Right lobe of liver (tissue), 4 donors: ENCODE data around the gene SLC27A3.

ENCODE experiments used
- POLR2A ChIP-seq: fragments of 450-650 bp; IDR thresholded peaks from one replicate; pipeline ENCODE4 v1.6.1; 2017; ENCODE audit warnings: antibody characterized with exemption, mild to moderate bottlenecking
- TF ChIP-seq, protein P1 (sequence below), 4 donors: fragments of 200-600 bp in 3 of 4; fragments of 450-650 bp in 1 of 4; IDR thresholded peaks; one replicate each; pipeline versions ENCODE4 v1.5.1 to v1.8.0; 2016 to 2022; ENCODE audit warnings: antibody characterized with exemption in 4 of 4, mild to moderate bottlenecking in 2 of 4
- donor health status: DM: no; HTN: no; CAD: no.
- donor health status: DM: no; HTN: no; CAD: no.
- donor health status: DM: no; HTN: yes; CAD: no.

DNA sequence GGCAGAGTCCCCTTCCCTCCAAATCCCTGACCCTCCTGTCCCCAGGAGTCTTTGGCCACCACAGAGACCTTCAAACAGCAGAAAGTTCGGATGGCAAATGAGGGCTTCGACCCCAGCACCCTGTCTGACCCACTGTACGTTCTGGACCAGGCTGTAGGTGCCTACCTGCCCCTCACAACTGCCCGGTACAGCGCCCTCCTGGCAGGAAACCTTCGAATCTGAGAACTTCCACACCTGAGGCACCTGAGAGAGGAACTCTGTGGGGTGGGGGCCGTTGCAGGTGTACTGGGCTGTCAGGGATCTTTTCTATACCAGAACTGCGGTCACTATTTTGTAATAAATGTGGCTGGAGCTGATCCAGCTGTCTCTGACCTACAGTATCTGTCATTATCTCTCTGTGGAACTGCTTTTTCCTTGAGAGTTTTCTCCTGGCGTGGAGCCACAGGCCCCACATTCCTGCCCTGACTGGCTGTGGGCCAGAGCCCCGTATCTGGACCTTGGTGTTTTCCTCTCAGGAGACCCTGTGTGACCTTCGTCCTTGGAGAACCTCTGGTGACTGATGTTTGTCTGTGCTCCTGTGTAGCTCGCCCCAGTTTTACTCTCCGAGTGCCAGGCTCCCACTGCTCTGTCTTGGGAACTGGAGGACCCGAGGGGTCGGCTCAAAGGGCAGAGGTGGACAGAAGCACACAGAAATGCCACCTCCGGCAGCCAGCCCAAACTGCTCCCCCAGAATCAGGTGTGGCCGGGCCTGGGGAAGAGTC is 4.8 kb downstream of the SLC27A3 start:
- TF ChIP-seq, protein P1, sequence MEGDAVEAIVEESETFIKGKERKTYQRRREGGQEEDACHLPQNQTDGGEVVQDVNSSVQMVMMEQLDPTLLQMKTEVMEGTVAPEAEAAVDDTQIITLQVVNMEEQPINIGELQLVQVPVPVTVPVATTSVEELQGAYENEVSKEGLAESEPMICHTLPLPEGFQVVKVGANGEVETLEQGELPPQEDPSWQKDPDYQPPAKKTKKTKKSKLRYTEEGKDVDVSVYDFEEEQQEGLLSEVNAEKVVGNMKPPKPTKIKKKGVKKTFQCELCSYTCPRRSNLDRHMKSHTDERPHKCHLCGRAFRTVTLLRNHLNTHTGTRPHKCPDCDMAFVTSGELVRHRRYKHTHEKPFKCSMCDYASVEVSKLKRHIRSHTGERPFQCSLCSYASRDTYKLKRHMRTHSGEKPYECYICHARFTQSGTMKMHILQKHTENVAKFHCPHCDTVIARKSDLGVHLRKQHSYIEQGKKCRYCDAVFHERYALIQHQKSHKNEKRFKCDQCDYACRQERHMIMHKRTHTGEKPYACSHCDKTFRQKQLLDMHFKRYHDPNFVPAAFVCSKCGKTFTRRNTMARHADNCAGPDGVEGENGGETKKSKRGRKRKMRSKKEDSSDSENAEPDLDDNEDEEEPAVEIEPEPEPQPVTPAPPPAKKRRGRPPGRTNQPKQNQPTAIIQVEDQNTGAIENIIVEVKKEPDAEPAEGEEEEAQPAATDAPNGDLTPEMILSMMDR (IDR thresholded peaks at IDR 0.05): no peak
- TF ChIP-seq POLR2A: no peak
